ENCODE measurements around the gene SUCO. TPM values are rescaled to one million over a fixed set of nuclear protein-coding genes. Genes with fewer than 3 reads are reported as not detected.

SUCO gene
- total RNA-seq, 1 experiment from 2014 or later: 22.6 TPM

DNA sequence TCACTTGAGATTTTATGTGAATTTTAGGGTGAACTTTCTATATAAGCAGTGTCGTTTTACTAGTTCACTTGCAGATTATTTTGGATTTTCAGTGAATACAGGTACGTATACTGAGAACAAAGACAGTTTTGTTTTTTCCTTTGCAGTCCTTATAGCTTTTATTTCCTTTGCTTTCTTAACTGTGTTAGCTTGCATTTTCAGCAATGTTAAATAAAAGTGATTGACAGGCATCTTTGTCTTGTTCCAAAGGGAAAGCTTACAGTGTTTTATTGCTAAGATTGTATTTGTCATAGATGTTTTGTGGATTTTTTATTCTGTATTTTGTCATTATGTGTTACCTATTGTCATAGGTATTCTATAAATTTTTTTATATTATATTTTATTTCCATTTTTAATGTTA lies 72.7 kb downstream of the SUCO start:
- H3K27me3 ChIP-seq (ENCODE audit: insufficient read depth, low read length): no peaks in the 10 kb centered on the region
- no TSS peak for BruUV-seq (replicated peaks)
- ATAC-seq (no peak), DNase-seq (ENCODE audit: low read depth, low spot score) (no peak)
- no peak overlapping the region for H3K9ac ChIP-seq (ENCODE audit: low read length)
- ChIA-PET POLR2A (no interaction called here), CTCF (no interaction called here), RAD21 (ENCODE audit: low non-redundant PET in 1 of 2, low total read pairs in 2 of 2, uncharacterized antibody in 2 of 2, unreplicated experiment in 2 of 2) (no interaction called here)
- no peaks in the 10 kb centered on the region for H3K9me3 ChIP-seq (ENCODE audit: control insufficient read depth in 1 of 2, insufficient read depth in 1 of 2, low read depth in 1 of 2, low read length in 2 of 2)
- TF ChIP-seq CEBPB (IDR thresholded peaks at IDR 0.05; ENCODE audit: low read depth) (no peak), SRF (IDR thresholded peaks at IDR 0.05; ENCODE audit: low read depth) (no peak), YY1 (IDR thresholded peaks at IDR 0.05; ENCODE audit: extremely low read depth, insufficient replicate concordance, low read depth, low read length) (no peak), TCF7L2 (IDR thresholded peaks at IDR 0.05; ENCODE audit: borderline replicate concordance, extremely low read depth, insufficient read depth, insufficient read length) (no peak), POLR2A (IDR thresholded peaks at IDR 0.05; ENCODE audit: borderline replicate concordance, extremely low read depth, insufficient read depth, insufficient read length) (no peak), JUND (IDR thresholded peaks at IDR 0.05) (no peak), ZFX (IDR thresholded peaks at IDR 0.05) (no peak), RAD21 (IDR thresholded peaks at IDR 0.05; ENCODE audit: low read depth) (no peak), EZH2 (IDR thresholded peaks at IDR 0.05) (no peak), FOSL1 (IDR thresholded peaks at IDR 0.05; ENCODE audit: low read depth) (no peak), ELF1 (IDR thresholded peaks at IDR 0.05; ENCODE audit: borderline replicate concordance, low read depth) (no peak), CBX3 (IDR thresholded peaks at IDR 0.05; ENCODE audit: low read depth) (no peak), SP1 (IDR thresholded peaks at IDR 0.05; ENCODE audit: low read depth) (no peak)
- TF ChIP-seq, protein P1, sequence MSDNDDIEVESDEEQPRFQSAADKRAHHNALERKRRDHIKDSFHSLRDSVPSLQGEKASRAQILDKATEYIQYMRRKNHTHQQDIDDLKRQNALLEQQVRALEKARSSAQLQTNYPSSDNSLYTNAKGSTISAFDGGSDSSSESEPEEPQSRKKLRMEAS (IDR thresholded peaks at IDR 0.05): no peak
- TF ChIP-seq, protein P2, sequence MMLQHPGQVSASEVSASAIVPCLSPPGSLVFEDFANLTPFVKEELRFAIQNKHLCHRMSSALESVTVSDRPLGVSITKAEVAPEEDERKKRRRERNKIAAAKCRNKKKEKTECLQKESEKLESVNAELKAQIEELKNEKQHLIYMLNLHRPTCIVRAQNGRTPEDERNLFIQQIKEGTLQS (IDR thresholded peaks at IDR 0.05): no peak
- TF ChIP-seq, protein P3, sequence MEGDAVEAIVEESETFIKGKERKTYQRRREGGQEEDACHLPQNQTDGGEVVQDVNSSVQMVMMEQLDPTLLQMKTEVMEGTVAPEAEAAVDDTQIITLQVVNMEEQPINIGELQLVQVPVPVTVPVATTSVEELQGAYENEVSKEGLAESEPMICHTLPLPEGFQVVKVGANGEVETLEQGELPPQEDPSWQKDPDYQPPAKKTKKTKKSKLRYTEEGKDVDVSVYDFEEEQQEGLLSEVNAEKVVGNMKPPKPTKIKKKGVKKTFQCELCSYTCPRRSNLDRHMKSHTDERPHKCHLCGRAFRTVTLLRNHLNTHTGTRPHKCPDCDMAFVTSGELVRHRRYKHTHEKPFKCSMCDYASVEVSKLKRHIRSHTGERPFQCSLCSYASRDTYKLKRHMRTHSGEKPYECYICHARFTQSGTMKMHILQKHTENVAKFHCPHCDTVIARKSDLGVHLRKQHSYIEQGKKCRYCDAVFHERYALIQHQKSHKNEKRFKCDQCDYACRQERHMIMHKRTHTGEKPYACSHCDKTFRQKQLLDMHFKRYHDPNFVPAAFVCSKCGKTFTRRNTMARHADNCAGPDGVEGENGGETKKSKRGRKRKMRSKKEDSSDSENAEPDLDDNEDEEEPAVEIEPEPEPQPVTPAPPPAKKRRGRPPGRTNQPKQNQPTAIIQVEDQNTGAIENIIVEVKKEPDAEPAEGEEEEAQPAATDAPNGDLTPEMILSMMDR (IDR thresholded peaks at IDR 0.05 in 2 of 3, conservative IDR thresholded peaks at IDR 0.05 in 1 of 3; ENCODE audit: borderline replicate concordance in 1 of 3, insufficient read depth in 1 of 3, low read depth in 2 of 3, low read length in 2 of 3): no peak
- TF ChIP-seq, protein P4, sequence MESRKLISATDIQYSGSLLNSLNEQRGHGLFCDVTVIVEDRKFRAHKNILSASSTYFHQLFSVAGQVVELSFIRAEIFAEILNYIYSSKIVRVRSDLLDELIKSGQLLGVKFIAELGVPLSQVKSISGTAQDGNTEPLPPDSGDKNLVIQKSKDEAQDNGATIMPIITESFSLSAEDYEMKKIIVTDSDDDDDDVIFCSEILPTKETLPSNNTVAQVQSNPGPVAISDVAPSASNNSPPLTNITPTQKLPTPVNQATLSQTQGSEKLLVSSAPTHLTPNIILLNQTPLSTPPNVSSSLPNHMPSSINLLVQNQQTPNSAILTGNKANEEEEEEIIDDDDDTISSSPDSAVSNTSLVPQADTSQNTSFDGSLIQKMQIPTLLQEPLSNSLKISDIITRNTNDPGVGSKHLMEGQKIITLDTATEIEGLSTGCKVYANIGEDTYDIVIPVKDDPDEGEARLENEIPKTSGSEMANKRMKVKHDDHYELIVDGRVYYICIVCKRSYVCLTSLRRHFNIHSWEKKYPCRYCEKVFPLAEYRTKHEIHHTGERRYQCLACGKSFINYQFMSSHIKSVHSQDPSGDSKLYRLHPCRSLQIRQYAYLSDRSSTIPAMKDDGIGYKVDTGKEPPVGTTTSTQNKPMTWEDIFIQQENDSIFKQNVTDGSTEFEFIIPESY (IDR thresholded peaks at IDR 0.05; ENCODE audit: extremely low read depth, insufficient replicate concordance, low read length): no peak
- no peak overlapping the region for H3K4me2 ChIP-seq (ENCODE audit: low read length)
- H4K20me1 ChIP-seq (ENCODE audit: insufficient read depth): no peaks in the 10 kb centered on the region
- H3K4me1 ChIP-seq (ENCODE audit: control insufficient read depth in 1 of 2, insufficient read depth in 2 of 2, low read length in 2 of 2): no peaks in the 10 kb centered on the region
- no peak overlapping the region for H3K27ac ChIP-seq (ENCODE audit: low read depth, low read length)
- no peaks in the 10 kb centered on the region for H3K79me2 ChIP-seq (ENCODE audit: insufficient read depth, low read length)
- no peak overlapping the region for H2AFZ ChIP-seq (ENCODE audit: low read depth, low read length, poor library complexity, severe bottlenecking)
- no peaks in the 10 kb centered on the region for H3K9me2 ChIP-seq (ENCODE audit: insufficient read depth)
- intact Hi-C loops (cut with micrococcal nuclease): no loop called here
- H3K36me3 ChIP-seq (ENCODE audit: control insufficient read depth in 1 of 2, insufficient read depth in 2 of 2, low read length in 2 of 2): no peaks in the 10 kb centered on the region
- no peak overlapping the region for H3K4me3 ChIP-seq (replicated peaks in 1 of 2; ENCODE audit: low read depth in 1 of 2, low read length in 2 of 2)

Data from HCT116 (cell line).